NCI-H1930 (cell line): Measurements from ENCODE around the gene TP53TG5.
A peak's percentile ranks its signal among the peaks of the same experiment; 100 is the strongest.

Experiments
- DNase-seq, 2 experiments: peaks; one replicate each; lab custom pipeline; 2025; lab: John Stamatoyannopoulos, UW

TP53TG5 gene

DNA sequence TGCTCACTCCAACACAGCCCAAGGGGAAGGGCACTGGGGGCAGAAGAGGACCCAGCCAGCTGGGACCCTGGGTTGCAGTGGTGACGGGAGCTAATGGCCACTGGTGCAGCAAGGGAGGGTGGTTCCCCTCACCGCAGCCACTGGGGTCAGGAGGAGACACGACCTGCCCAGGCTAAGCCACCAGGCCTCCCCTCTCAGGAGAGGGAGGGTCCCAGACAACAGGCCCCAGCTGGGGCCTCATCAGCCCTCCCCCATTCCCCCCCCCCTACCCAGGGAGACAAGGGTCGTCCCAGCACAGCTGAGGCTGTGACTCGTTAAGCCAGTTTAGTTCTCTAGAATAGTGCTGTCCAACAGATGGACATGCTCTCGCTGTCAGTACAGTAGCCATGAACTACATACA is 52.8 kb downstream of the TP53TG5 start:
- no peak for DNase-seq

- DNase-seq: no peak
Observed at GRCh38 chr20:45323731-45324130, 54.4 kb downstream of the TP53TG5 start.

GRCh38 chr20:45322952-45323383 is 55.2 kb downstream of the TP53TG5 start:
- DNase-seq: peak in 1 of 2 experiments; percentile 14
